Ramos (cell line): ENCODE measurements around the gene LRRC4B.
"Not testable (repeated sequence)": the region's sequence is repeated elsewhere in the genome, so short reads cannot be mapped to it uniquely, and the experiment has no call there.

Experiments used
- in situ Hi-C: fragments of 300-500 bp; cut with MboI; formaldehyde crosslinking; loops from one replicate; pipeline ENCODE4 v1.14.3; 2022; ENCODE audit warnings: low sequenced_read_pairs; ENCODE audit not compliant: unreplicated experiment

Gene LRRC4B

DNA sequence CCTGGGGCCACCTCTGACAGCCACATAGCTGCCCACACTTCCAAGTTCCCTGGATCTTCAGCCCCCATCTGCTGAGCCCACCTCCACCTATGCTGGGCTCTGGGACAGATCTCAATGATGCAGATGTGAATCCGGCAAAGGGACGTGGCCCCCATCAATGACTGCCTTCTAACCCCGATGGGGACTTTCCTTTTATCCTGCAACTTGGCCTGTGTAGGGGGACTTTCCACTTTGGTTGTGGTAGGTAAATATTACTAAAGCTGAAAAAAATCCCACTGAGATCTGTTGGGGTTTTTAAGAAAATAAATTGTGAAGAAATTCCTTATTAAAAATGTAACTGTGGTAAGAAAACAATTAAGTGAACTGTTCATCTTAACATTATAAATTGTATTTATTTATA lies 33.8 kb downstream of the LRRC4B start:
- in situ Hi-C loops = no loop called here

DNA sequence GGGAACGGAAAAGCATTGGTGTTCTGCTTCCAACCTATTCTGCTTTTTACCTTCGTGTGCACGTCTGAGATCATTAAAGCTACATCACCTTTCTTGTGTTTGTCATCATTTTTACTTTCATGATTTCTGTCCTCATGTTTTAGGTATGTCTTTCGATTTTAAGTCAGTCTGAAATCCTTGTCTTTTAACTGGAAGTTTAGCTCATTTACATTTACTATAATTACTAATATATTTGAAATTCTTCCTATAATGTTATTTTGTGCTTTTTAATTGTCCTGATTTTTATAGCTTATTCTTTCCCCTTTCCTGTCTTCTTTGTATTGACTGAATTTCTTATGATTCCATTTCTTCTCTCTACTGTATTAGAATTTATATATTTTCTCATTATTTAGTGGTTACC lies 35.3 kb downstream of the LRRC4B start:
- in situ Hi-C loops = no loop called here

DNA sequence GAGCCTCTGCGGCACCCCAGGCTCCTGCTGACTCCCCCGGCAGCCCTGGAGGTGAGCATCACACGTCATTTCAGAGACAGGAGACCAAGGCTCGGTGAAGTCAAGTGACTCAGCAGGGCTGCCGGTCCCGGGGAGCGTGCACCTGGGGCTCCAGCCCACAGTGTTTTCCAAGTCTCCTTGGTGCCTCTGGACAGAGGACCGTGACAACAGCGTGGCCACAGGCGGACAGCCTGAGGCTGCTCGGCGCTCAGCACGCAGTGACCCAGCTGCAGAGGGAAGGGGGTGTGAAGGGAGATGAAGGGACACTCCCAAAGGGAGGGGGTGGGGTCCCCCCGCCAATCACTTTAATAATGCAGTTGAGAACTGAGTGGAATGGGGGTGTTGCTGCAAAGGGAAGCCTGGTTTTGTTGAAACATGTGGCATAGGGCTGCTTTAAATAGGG lies 37.0 kb downstream of the LRRC4B start:
- in situ Hi-C loops = no loop called here

DNA sequence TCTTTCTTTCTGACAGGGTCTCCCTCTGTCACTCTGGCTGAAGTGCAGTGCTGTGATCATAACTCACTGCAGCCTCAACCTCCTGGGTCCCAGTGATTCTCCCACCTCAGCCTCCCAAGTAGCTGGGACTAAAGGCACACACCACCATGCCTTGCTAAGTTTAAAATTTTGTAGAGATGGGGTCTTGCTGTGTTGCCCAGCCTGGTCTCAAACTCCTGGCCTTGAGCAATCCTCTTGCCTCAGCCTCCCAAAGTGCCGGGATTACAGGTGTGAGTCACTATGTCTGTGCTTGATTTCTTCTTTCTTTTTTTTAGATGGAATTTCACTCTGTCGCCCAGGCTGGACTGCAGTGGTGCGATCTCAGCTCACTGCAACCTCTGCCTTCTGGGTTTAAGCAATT lies 40.2 kb downstream of the LRRC4B start:
- in situ Hi-C loops = not testable (repeated sequence)

DNA sequence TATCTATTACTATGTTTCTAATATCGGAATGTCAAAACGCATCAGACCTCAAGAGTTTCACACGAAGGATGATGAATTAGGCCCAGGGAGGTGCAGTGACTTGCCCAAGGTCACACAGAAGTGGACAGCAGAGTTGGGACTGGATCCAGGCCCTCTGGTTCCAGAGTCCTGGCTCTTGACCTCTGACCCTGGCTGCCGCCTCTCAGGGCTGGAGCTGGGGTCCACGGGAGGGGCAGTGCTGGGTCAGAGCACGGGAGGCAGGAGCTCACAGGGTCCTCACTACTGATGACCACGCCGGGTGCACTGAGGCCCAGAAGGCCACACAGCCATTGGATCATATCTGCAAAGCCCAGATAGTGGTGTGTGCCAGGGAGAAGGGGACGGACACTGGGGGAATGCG lies 45.4 kb downstream of the LRRC4B start:
- in situ Hi-C loops = no loop called here

DNA sequence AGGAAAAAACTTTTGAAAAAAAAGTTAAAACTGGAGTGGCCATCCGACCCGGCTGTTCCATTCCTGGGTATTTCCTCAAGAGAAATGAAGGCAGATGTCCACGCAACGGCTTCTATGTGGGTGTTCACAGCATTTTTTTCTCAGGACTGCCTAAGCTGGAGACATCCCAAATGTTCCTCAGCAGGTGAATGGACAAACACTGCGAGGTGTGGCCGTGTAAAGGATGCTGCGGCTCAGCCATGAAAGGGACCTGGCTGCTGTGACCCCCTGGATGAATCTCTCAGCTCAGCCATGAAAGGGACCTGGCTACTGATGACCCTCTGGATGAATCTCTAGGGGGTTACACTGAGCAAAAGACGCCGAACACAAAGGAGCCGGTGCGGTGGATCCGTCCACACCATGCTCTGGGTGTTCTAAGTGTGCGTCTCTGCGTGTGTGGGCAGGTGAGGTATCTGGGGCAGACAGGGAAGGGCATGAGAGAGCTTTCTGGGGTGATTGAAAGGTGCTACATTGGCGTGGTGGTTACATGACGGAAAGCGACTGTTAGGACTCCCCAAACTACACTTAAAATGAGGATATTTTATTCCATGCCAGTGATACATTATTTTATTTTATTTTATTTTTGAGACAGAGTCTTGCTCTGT lies 47.3 kb downstream of the LRRC4B start:
- in situ Hi-C loops = no loop called here

DNA sequence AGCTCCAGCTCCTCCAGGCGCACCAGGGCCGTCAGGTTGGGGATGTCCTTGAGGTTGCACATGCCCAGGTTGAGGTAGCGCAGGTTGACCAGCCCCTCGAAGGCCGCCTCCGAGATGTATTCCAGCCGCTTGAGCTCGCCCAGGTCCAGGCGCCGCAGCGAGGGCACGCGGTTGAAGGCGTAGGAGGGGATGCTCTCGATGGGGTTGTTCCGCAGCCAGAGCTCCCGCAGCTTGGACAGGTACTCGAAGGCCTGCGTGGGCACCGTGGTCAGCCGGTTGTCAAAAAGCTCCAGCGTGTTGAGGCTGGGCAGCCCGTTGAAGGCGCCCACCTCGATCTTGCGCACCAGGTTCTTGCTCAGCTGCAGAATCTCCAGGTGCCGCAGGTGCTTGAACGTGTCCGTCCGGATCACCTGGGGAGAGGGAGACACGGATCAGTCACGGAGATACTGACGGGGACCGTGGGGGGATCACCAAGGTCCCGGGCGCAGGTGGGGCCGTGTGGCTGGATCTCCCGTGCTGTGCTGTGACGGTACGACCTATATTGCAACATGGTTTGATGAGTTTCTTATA lies 49.1 kb downstream of the LRRC4B start:
- in situ Hi-C loops = no loop called here

DNA sequence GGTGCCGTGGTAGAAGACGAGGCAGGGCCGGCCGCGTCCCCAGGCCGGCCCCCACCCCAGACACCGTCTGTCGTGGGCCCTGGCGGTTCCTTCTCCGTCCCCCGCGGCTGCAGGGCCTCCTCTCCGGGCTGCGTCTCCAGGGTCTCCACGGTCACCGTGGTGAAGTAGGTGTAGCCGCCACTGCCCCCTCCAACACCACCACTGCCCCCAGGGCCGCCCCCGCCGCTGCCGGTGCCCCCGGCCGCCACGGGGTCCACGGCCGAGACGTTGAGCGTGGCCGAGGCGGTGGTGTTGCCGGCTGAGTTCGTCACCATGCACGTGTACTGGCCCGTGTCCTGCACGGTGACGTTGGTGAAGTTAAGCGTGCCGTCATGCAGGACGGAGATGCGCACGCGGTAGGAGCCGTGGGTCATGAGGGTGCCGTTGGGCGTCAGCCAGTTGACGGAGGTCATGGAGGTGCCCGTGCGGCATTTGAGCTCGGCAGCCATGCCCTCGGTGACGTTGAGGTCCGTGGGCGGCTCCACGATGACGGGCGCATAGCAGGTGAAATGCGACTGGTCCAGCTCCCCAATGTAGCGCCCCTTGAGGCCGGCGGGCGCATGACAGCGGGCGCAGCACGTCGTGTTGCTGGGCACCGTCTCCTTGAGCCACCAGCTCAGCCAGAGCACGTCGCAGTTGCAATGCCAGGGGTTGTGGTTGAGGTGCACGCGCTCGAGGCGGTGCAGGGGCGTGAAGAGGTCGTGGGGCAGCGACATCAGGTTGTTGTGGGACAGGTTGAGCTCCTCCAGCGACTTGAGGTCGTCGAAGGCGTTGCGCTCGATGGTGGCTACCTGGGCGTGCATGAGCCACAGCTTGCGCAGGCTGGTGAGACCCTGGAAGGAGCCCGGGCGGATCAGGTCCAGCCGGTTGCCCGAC lies 49.9 kb downstream of the LRRC4B start:
- in situ Hi-C loops = no loop called here

DNA sequence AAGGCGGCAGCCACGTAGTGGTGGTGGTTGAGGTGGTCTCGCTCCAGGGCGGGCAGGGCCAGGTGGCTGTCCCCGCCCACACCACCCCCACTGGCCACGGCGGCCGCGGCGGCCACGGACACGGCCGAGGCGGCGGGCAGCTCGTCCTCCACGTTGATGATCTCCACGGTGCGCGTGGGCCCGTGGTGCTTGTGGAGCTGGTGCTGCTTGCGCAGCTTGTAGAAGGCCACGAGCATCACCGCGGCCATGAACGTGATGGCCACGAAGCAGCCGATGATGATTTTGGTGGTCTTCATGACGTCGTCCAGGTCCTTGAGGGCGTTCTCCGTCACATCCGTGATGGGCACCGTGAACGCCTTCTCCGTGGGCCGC lies 50.5 kb downstream of the LRRC4B start:
- in situ Hi-C loops = no loop called here

DNA sequence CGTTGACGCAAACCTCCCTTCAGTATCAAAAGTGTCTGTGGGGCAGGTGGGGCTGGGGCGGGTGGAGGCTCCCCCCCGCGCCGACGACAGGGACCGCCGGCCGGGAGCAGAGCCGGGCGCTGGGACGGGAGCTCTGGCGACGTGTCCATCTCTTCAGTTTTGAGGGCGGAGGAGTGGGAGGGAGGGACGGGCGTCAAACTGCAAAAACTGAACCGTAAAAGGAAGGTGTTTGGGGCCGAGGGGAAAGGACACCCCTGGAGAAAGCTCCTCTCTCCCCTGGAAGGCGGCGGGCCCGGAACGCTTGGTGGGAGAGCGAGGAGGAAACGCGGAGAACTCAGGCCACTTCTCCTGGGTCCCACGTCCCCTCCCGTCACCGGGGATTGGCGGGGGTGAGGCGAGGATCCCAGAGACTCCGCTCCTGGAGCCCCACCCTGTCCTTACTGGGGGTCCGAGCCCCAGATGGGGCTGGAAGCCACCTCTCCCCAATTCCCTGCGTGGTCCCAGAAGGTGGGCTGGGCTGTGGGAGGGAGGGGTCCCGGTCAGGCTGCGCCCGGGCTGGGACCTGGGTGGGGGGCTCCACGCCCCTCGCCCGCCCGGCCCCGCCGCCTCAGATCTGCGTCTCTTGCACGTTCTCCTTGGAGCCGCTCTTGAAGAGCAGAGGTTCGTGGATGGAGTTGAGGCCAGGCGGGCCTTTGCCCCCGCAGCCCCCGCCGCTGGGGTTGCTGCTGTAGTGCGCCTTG lies 51.1 kb downstream of the LRRC4B start:
- in situ Hi-C loops = no loop called here

DNA sequence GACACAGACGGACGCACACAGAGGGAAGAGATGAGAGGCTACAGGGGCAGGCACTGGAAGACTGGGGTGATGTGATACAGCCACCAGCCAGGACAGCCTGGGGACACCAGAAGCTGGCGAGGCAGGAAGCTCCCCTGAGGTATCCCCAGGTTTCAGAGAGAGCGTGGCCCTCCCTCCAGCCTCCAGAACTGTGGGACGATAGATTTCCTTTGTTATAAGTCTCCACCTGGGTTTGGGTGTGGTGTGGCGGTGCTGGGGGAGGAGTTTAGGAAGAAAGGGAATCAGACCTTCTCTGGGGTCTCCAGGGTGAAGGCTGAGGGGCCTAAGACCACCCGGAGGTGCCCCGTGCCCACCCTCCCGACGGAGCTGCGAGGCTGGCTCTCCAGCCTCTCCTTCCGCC lies 51.8 kb downstream of the LRRC4B start:
- in situ Hi-C loops = no loop called here

DNA sequence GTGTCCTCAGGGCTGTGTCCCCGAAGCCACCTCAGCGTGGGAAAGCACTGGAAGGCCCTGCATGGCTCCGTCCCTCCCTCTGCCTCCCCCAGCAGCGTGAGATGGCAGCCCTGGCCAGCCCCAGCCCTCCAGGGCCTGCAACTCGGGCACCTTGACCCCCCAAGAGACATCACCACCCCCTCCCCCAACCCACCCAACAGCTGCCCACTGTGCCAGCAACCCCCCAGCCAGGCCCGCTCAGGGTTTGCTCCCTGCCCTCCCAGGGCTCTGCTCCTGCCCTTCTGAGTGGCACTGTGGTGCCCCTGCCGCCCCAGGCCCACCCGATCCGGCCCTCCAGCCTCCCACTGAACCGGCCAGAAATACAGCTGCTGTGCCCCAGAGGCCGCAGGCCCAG lies 53.1 kb downstream of the LRRC4B start:
- in situ Hi-C loops = no loop called here

DNA sequence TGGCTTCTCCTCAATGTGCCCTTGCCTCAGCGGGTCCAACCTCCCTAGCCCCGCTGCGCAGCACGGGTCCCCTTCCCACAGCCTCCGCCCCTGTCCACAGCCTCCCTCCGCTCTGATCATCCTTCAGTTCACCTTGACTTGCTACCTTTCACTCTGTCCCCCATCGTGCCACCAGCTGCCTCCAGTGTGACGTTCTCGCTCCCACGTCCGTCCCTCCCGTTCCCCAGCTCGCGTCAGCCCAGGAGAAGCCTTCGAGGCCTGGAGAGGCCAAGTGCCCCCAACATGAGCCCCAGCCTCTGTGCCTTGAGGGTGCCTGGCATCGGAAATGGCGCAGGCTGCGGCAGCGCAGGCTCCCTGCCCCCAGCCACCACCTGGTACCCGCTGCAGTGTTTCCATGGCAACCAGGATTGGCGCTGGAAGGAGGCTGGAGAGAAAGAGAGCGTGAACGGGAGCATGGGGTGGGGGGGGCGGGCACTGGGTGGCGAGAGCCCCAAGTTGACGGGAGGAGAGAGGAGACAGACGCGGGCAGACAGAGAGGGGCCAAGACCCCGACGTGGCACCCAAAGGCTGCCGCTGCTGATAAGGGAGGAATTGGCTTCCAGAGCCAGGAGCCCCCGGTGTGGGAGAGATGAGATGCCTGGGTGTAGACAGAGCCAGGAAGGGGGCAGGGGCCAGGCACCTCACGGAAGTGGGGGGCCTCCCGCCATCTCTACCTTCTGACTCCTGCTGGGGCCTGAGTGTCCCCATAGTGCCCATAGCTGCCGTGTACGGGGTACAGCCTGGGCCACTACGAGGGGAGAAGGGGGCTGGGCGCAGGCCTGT lies 53.7 kb downstream of the LRRC4B start:
- in situ Hi-C loops = no loop called here

DNA sequence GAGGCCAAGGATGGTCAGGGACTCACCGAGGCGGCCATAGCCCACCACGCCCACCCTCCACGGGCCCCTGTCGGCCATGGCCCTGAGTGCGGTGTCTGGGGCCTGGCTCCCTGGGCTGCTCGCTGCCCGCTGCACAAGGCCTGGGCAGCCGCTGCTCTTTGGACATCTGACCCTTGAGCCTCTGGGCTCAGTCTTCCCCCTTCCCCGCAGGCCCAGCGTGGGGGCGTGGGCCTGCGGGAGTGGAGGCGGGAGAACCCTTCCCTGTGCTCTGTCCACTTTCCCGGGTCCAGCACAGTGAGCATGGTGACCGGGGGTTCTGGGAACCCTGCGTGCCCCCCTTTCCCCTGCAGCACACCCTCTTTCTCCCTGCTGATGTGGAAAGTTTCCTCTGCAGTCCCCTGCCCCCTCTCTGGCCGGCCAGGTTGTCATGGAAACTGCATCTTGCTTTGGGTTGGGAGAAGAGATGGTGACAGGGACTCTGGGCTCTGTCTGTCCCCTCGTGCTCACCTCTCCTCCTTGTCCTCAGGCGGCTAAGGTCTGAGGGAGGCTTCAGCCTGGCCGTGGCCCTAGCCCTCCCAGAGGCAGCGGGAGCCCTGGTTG lies 54.4 kb downstream of the LRRC4B start, which contains the start of gene ASPDH:
ASPDH (minus strand) TSS at position 168 of the 600 bp plus-strand sequence; CDS start at position 78, 90 bp downstream.
- in situ Hi-C loops = no loop called here

DNA sequence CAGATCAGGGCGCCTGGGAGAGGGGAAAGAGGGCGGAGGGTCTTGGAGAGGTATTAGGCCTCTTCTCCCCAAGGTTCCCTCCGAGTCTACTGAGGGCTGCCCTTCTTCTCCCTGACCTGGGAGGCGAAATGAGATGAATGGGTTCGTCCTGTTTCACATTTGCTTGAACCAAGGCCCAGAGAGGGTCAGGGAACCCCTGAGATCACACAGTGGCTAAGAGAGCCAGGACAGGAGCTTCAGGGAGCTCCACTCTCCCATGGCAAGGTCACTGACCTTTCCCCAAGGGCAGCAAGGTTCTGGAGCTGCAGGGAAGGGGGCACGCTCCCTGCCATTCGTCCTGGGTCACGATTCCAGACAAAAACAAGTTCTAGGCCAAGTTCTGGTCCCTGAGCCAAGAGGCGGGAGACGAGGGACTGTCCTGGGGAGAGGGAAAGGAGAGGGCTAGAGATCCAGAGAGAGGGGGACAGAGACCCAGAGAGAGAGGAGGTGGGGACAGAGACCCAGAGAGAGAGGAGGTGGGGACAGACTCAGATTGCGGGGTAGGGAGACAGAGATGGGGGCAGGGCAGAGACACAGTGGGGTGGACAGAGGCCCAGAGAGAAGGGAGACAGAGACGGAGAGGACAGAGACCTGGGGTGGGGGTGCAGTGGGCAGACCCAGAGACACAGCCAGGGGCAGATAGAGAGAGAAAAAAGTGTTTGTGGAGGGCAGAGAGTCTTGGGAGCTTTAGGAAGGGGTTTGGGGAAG lies 55.1 kb downstream of the LRRC4B start:
- in situ Hi-C loops = no loop called here

DNA sequence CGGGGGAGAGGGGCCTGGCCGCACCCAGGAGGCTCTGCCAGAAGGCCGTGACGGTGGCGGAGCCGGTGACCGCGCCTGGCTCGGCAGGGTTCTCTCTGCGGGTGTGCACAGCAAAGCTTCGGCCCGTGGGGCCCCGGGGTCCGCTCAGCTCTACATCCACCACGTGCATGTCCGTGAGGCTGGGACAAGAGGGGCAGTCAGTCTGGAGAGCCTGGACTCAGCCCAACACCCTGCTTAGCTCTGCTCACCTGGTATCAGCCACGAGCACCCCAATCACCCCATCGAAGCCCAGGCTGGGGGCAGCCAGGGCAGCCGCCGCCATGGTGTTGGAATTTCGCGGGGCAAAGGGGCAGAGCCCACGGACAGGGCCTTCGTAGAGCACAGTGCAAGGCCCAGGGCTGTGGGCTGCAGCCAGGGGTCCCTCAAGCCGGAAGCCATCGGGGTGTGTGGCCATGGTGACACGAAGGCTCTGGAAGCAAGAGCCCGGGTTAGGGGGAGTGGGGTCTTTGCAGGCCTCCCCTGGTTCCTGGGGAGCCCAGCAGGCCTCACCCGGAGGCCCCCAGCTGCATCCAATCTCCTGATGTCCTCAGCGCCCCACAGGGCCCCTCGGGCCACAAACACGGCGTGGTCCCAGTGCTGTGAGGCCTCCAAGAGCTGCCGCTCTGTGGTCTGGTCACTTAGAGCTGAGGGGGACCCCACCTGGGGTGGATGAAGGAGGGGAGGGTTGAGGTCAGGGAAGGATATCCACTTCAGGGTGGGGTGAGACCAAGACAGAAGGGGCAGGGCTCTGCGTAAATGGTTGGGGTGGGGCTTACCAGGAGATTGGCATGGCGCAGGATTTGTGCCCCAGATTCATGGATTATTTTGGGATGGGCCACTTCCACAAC lies 55.9 kb downstream of the LRRC4B start:
- in situ Hi-C loops = no loop called here

DNA sequence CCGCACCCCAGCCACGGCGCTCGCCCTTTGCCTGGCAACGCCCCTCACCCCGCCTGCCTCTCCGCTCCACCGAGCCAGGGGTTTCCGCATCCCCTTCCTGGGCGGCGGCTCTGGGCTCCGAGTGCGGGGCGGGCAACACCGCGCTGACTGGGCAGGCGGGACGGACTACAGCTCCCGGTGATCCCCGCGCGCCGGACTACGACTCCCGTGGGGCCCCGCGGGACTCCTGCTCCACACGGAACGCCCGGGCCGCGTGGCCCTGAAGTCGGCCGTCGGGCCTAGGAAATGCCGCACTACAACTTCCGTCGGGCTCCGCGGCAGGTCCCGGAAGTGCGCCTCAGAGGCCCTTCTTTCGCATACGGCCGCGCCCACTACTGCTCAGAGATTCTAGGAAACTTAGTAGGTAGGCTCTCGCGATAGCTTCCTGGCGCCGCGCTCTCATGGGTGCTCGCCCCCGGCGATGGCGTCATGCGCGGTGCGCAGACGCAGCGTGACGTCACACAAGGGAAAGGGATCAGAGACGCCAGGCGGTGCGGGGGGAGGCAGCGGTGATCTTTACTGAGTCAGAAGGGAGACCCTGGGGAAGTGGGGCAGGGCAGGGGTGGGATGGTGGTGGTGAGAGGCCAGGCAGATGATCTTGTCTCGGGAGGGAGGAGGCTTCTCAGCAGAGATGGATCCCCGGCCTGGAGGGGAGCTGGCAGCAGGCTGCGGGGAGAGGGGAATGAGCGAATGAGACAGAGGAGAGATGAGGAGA lies 57.0 kb downstream of the LRRC4B start, which contains the start of gene JOSD2:
JOSD2 (minus strand) TSS at position 123 of the 754 bp plus-strand sequence. CDS start 760 bp downstream, outside the sequence.
- in situ Hi-C loops = no loop called here
